GM21529 (cell line): ENCODE data around the gene GPR183.

ENCODE experiments used
- ATAC-seq: cut with Tn5 transposase; IDR thresholded peaks from one replicate; pipeline ENCODE4 v1.9.1; 2021; ENCODE audit not compliant: unreplicated experiment

GPR183 gene, protein sequence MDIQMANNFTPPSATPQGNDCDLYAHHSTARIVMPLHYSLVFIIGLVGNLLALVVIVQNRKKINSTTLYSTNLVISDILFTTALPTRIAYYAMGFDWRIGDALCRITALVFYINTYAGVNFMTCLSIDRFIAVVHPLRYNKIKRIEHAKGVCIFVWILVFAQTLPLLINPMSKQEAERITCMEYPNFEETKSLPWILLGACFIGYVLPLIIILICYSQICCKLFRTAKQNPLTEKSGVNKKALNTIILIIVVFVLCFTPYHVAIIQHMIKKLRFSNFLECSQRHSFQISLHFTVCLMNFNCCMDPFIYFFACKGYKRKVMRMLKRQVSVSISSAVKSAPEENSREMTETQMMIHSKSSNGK

DNA sequence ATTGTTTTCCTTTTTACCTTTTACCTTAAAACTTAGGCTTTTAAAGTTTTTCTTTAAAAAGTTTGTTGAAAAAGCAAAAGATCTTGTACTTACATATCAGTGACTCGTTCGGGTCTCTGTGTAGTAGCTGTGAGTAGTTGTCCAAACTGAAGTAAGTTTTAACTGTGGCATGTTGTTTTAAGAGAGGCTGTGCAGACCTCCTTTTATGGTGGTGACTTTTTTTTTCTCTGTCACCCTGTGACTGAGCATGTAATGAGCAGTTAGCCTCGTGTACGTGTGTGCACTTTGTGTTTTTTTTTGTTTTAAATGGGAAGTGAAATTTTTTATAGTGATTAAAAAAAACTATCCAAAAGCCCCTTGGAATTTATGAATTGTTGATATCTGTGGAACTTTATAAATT, at the start of gene GPR183:
TSS of gene GPR183 (minus strand) at position 153 of the 400 bp plus-strand sequence. CDS start 11,254 bp downstream, outside the sequence.
- ATAC-seq: peak; percentile 60

DNA sequence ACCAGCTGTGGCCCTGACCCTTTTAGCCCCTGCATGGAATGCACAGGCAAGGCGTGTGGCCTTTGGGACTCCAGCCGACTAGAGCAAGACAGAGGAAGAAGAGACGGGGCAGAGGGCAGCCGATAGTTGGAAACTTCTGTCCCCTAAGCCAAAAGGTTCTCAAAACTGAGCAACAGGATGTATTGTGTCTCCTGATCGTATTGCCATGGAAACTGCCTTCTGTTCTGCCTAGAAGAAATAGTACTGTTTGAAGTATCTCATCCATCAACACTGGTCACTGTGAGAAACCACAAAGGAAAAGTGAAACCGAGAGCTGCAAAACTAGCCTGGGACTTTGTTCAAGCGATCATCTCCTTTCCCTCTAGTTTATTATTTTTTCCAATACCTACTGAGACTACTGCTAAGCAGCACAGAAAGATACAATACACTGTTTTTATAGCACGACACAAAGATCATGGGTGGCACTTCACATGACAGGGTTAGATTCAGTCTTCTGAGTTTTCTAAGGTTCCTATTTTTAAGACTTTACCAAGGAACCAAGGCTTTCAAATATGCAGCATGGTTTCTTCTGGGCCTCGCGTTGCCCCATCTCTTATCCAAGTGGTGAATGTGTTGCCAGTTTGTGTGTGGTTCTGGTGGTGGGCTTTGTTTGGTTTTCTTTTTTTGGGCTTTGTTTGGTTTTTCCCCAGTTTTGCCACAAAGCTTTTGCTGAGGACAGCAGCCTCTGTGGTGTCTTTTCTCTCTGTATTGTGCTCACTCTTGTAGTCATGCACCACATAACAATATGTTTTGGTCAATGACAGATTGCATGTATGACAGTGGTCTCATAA, 49.3 kb upstream of the GPR183 start:
- peak; percentile 66 for ATAC-seq

DNA sequence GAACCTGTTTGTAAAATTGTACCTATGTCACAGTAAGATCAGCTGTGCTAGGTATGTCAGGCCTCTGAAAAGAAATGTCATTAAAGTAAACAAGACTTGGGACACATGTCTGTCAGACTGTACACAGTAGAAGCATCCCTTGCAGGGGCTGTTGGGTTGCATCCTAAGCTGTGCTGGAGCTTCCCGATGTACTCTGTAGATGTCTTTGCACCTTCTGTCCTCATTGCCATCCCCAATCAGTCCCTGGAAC, 48.7 kb upstream of the GPR183 start:
- ATAC-seq: no peak

DNA sequence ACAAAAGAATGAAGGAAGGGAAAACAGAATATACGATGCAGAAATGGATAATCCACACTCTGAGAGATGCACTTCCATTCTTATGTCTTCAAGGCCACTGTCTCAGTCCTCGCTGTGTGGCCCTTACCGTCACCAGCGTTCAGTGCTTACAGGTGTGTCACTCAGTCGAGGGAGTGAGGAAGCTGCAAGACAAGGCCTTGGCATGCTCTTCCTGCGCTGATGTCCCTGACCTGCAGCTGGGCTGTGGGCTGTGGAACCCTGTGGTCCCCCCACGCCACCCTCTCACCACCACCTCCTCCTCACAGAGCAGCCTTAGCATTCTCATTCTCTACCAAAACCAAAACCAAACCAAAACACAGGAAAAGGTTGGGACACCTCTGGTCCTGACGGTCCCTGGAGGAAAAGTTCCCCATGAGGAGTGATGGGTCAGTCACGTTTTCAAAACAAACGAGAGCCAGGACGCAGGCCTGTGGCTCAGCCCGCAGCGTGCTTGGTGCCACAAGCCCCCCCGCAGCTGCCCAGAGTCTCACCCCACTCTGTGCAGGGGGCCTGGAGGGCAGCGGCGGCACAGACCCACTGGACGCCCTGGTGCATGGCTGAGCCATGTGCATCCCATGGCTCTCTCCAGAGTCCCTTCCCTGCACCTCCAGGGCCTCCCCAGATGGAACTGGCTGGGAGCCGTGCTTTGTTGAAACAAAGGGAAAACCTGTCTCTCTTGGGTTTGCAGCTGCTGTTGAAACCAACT, 48.2 kb upstream of the GPR183 start:
- no peak for ATAC-seq

DNA sequence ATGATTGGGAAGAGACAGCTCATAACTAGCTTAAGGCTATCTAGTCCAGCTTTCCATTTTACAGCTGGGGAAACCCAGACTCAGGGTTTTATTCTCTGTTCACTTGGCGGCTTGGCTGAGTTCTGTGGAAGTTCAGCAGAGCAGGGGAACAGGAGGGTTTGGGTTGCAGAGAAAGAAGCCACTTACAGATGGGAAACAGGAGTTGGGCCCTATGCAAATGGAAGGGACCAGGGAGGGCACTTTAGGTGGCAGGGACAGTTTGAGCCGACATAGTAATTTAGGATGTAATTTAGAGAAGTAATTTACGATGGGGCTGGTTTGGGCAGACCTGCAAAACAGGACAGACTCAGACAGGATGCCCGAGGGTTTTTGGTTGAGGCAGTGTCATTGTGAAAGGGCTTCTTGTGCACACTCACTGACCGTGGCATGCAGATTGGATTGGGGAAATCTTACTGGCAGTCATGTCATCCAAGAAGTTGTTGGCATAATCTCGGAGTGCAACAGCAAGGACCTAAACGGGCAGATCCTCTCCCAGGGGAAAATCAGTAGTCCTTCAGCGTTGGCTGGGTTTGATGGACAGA, 47.3 kb upstream of the GPR183 start:
- ATAC-seq: peak; percentile 29

DNA sequence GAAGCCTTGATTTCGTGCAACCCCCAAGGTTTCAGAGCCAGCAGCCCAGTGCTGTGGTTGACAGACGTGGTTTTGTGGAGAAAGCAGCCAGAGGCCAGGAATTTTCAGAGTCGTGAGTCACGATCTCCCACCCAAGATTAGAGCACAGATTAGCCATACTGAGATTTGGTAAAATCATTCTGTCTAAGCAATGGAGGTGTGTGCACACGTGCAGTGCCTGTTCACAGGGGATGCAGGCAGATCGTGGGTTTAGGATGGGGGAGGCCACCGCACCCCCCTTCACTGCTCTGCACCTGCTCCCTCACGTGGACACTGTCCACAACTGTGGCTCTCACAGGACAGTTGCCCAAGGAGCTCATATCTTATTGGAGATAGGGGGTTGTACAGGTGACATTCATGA, 46.6 kb upstream of the GPR183 start:
- no peak for ATAC-seq

DNA sequence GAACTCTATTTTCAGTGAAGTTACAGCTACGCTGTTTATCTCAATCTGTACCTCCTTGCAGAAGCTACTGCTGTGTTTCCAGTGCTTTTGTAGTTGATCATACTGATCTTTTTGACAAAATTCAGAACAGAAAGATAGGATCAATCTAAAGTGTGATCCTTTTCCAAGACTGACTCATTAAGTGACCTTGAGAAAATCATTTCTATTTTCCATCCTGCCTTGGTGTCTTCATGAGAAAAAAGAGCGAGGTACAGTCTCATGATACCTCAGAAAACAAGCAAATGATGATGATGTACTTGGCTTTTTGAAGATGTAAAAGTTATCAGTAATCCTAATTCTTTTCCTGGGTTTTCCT, 46.0 kb upstream of the GPR183 start:
- ATAC-seq: no peak

DNA sequence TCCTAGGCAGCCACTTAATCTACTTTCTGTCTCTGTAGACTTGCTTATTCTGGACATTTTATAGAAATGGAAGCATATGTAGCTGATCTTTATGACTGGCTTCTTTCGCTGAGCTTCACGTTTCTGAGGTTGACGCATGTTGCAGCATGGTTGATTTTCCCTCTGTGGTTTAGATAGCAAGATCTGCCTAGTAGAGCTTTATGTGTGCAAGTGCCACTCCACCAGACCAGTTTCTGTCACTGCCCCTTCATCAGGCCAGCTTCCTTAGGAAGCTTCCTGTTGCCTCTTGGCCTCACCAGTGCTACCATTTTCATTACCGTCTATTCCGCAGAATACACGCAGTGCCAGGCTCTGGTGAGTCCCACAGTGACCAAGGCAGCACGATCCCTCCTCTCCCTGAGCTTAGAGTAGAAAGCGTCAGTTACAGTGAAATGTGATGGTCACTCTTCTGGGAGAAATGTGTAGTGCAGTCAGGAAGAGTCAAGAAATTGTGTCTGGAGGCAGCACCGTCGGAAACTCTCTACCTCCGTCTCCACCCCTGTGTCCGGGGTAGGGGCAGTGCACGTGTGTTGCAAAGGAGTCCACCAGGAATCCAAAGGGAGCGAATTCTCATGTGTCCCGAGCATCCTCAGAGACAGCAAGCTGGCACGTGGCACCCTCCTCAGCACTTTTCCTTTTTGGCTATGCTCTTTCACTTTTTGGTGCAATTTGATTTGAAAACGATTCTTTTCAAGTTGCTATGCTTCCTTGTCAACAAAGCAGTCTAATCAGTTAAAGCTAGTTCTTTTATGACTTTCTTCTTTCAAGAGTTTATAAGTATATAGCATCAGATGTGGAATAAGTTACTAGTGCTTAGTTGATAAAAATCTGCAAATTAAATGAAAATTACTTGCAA, 45.4 kb upstream of the GPR183 start:
- no peak for ATAC-seq

DNA sequence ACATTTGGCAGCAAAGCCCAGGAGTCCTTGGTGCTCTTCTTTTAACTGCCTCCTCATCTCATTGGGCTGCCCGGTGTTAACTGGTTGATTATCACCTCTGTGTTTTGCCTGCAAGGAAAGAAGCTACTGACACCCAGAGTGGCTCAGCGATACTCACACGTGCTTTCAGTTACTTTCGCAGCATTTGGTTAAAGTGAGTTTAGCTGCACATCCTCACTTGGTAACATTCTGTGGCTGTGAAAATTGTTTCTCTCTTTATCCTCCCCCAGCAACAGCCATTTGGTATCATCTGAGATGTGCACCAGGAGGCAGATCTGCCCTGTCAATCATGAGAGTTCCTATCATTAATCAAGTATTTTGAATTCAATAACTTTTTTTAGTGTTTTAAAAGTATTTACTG, 44.6 kb upstream of the GPR183 start:
- ATAC-seq: no peak

DNA sequence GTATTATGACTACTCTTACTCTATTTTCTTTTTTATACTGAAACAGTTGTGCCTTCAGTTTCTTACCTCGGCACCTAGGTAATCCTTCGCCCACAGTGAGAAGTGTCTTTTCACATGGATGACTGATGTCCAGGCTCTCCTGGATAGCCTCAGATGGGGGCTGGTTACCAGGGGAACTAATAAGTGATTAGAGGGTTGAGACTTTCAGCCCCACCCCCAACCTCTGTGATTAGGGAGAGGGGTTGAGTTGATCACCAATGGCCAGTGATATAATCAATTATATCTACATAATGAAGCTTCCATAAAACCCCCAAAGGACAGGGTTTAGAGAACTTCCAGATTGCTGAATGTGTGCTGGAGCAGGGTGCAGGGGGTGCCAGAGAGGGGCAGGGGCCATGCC, 43.0 kb upstream of the GPR183 start:
- no peak for ATAC-seq

DNA sequence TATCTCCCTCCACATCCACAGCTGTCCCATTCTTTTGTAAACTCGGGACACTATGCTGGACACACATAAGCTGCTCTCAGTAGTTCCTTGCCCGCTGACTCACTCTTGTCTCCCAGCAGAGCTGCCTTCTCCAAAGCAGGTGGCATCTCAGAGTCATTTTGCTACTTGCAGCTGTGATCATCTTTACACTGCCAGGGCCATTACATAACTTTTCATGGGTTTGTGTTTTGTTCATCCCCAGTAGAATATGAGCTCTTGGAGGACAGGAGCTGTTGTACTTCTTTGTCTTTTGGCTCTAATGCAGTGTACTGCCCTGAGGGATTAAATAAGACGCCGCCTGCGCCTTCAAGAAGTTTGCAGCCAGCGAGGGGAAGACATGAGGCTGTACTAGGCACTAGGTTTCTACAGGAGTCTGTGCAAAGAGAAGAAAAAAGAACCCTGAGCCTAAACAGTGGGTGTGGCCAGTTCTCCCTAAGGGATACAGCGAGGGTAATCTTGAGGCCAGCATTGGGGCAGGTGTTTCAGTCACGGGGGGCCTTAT, 40.8 kb upstream of the GPR183 start:
- ATAC-seq: peak; percentile 64

DNA sequence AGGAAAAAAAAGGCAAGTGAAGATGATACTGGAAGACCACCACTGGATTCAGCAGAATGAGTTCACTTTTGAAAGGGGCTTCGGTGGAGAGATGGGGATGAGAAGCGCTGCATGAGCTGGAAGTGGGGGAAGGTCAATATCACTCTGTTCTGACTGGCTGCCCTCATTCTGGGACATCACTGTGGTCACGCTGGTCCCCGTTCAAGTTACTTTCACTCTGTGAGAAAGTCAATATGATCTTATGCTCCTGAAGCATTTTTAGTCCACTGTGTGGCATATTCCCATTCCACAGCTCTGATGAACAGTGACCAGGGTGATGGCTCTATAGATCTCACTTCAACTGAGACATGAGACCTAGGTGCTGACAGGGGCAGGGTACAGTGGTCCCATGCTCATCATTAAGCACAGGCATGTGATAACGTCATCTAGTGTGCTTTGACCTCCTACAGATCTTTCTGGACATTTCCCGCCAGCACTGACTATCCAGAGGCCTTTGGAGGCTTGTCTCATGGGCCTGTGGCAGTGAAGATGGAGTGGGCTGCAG, 40.2 kb upstream of the GPR183 start:
- ATAC-seq: peak; percentile 23

DNA sequence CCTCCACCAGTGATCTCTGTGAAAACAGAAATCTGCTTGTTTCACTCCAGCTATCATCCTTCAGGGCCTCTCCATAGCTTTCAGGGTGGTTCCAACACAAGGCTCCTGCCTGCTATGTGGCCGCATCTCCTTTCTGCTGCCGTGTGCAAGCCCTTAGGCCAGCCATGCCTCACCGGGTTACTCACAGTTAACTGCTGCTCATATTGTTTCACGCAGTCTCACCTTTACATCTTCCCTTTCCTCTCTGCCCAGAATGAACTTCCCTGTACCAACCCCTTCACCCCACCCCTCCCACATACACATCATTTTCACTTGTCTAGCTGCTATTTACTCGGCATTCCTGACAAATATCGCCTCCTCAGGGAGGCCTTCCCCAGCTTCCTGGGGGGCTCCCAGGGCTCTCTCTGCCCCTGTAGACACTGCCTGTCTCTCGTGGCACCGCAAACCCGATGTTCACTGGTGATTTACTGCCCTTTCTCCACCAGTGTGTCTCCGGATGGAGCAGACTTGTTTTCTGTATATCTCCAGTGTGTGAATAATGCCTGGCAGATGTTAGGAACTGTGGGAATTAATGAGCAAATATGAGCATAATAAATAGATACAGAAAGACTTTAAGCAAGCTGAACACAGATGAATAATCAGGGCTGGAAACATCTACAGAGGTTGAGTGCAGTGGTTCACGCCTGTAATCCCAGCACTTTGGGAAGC, 39.3 kb upstream of the GPR183 start:
- no peak for ATAC-seq

DNA sequence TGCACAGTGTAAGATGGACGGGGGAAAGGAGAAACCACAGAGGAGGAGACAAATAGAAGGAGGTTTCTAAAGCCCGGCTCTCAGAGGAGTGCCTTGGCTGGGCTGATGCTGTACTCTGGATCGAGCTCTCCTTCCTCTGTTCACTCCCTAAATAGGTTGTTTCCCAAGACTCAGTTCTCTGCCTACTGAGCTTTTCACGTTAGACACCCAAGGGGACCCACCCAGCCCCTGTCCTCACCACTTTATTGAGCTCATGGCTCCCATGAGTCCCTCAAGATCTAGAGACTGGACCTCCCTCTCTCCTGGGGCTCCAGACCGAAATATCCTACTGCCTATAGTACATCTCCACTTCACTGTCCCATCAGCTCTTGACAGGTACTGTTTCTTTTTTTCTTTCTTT, 38.1 kb upstream of the GPR183 start:
- ATAC-seq: no peak

DNA sequence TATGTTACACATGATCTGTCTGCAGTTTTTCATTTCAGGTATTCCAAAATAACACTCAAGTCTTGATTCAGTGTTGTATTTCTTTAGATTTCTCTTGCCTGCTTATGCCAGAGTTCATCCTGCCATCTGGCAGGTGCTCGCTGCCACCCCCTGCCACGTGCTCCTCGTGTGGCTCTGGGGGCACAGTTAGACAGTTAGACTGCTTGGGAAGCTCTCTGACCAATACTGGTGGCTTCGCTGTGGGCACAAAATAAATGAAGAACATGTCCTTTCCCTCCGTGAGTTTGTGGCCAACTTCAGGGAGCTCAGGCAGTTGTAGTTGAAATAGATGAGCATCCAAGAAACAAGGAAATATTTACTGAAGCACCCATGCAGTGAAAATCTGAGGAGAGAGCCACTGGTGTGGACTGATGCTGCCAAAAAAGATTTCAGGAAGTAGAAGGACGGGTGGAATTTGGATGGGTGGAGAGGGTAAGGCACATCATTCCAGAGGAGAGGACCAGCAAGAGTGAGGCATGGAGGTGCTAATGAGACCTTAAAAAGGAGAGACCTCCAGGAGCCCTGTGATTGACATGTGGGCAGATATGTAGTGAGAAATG, 37.5 kb upstream of the GPR183 start:
- ATAC-seq: no peak

DNA sequence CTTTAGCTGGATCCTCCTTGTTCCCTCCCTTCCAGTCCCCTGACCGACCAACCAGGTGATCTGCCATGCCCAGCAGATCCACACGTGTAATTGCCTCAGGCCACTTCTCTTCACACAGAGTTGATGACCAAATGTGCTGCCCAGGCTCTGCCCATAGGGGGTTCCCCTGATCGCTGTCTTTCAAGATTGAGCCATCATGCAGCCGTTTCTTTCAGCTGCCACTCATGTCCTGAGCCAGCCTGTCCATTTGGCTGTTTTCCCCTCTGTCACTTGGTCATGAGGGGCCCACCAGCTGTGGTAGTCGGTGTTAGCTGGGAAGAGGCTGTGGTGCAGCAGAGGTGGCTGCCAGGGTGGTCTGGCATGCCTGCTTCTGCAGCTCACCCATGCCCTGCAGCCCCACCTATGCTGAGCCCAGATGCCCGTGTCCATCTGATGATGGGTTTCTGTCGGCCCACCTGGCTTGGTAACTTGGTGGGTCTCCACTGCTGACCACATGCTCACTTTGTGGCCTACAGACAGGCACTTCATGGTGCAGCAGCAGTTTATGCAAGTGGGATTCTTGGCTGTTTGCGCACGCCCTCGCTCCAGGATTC, 35.6 kb upstream of the GPR183 start:
- ATAC-seq: no peak

DNA sequence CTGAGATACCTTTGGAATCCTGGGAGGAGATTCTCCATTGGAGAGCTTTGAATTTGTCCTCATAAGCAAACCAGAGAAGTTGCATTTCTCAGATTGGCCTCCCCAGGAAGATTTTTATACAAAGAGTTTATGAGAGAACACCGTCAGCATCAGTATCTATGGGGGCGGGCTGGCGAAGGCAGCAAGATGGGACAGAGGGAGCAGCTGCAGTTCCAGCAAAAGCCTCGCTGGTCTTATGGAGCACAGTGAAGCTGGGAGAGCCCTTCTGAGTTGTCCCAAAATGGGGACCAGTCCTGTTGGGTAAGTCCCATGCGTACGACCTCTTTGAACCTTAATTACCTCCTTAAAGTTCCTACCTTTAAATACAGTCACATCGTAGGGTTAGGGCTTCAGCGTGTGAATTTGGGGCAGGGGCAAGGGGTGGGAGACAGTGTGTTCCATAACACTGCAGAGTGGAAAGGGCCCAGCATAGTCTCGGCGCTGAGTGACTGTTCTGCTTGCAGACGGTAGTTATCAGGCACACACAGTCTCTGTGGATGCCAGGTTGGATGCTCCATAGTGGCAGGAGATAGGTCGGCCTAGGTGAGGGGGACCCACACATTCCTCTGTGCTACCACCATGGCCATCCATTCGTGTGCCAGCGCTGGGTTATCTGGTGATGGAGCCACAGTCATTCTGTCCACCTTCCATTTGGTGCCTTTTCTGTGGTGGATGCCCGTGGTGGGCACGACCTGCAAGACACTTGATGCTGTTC, 34.9 kb upstream of the GPR183 start:
- no peak for ATAC-seq

DNA sequence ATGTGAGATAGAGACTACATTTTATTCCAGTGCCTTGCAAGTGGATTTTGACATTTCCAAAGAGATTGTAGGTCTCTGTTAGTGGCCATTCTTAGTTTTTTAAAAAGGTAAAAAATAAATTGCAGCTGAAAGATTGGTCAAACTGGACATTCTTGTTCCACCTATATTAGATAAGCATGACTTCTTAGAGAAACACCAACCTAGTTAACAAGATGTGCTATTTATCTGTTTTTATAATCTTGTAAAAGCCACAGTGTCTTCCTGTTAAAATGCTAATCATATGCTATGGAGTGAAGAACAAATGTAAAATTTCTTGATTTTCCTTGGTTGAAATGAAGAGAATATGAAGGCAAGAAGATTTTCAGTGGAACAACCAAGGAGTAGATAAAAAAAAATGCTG, 33.4 kb upstream of the GPR183 start:
- no peak for ATAC-seq
